ENCODE data around the gene OOSP4A. TPM values are rescaled to one million over a fixed set of nuclear protein-coding genes. Genes with fewer than 3 reads are reported as not detected.

OOSP4A gene
- total and polyA plus RNA-seq, 2 of the 4 experiments (the other 2 are of a cell fraction), result not detected

GRCh38 chr11:59941091-59941490, 22.7 kb upstream of the OOSP4A start:
- no peak overlapping the region for H4K91ac ChIP-seq (ENCODE audit: insufficient read depth, low read depth, low read length)
- no peak overlapping the region for H2AK9ac ChIP-seq (replicated peaks; ENCODE audit: low read depth, low read length, poor library complexity)
- CTCF ChIA-PET, result no interaction called here
- WGBS, 2 experiments (ENCODE audit: extremely low coverage in 2 of 2, insufficient read length in 1 of 2), result no CpG with 5 or more reads among the region's 4 CpGs
- no peak overlapping the region for H3K14ac ChIP-seq (replicated peaks; ENCODE audit: low read depth, low read length)
- H3K79me1 ChIP-seq (ENCODE audit: low read depth in 1 of 2, low read length in 2 of 2), result no peaks in the 10 kb centered on the region
- TF ChIP-seq CHD1 (IDR thresholded peaks at IDR 0.05; ENCODE audit: low read depth, low read length) (no peak), RCOR1 (IDR thresholded peaks at IDR 0.05; ENCODE audit: insufficient replicate concordance, low read length) (no peak), SMC3 (IDR thresholded peaks at IDR 0.05; ENCODE audit: low read depth, low read length) (no peak), CEBPB (IDR thresholded peaks at IDR 0.05; ENCODE audit: low read depth, low read length) (no peak), RAD21 (IDR thresholded peaks at IDR 0.05; ENCODE audit: low read length) (no peak), NFE2L2 (IDR thresholded peaks at IDR 0.05; ENCODE audit: low read depth, low read length) (no peak), MAFK (IDR thresholded peaks at IDR 0.05; ENCODE audit: low read depth, low read length) (no peak), MXI1 (IDR thresholded peaks at IDR 0.05; ENCODE audit: borderline replicate concordance, low read depth, low read length) (no peak), FOS (IDR thresholded peaks at IDR 0.05; ENCODE audit: low read depth, low read length) (no peak), MAZ (IDR thresholded peaks at IDR 0.05; ENCODE audit: borderline replicate concordance, low read depth, low read length) (no peak), CTCF (conservative IDR thresholded peaks at IDR 0.05; ENCODE audit: low read depth, low read length) (no peak), USF2 (IDR thresholded peaks at IDR 0.05; ENCODE audit: low read depth, low read length) (no peak), RFX5 (IDR thresholded peaks at IDR 0.05; ENCODE audit: low read depth, low read length) (no peak), POLR2A (IDR thresholded peaks at IDR 0.05; ENCODE audit: low read depth, low read length) (no peak), ELK1 (IDR thresholded peaks at IDR 0.05; ENCODE audit: borderline replicate concordance, low read depth, low read length) (no peak), BHLHE40 (IDR thresholded peaks at IDR 0.05; ENCODE audit: low read depth, low read length) (no peak)
- H3K9me3 ChIP-seq (ENCODE audit: control insufficient read depth, insufficient read depth, low read length), result peaks cover 3% of the 10 kb centered on the region; the same call in 1 of the 2 replicates
- no peak overlapping the region for H2BK15ac ChIP-seq (ENCODE audit: low read depth, low read length)
- no peak overlapping the region for H4K8ac ChIP-seq (ENCODE audit: low read depth in 2 of 2, low read length in 2 of 2)
- no peak overlapping the region for H3K4me2 ChIP-seq (ENCODE audit: low read depth, low read length)
- no peaks in the 10 kb centered on the region for H3K27me3 ChIP-seq (ENCODE audit: control insufficient read depth, insufficient read depth, low read length)
- no peaks in the 10 kb centered on the region for H3K4me1 ChIP-seq (ENCODE audit: control insufficient read depth, insufficient read depth, low read length)
- H2BK120ac ChIP-seq (ENCODE audit: low read depth, low read length), result no peak overlapping the region
- H3K27ac ChIP-seq (ENCODE audit: insufficient read depth, low read length), result no peak overlapping the region
- no peak overlapping the region for H4K5ac ChIP-seq (ENCODE audit: low read depth, low read length)
- H3K36me3 ChIP-seq (ENCODE audit: control insufficient read depth, insufficient read depth, low read length), result no peaks in the 10 kb centered on the region
- no peak overlapping the region for H3K56ac ChIP-seq (ENCODE audit: extremely low read depth, insufficient read depth, low read length)
- no peak for ATAC-seq (ENCODE audit: low read depth)
- no peak overlapping the region for H3K4me3 ChIP-seq (ENCODE audit: insufficient read depth, low read depth, low read length)
- no peaks in the 10 kb centered on the region for H4K20me1 ChIP-seq (ENCODE audit: insufficient read depth, low read length)
- POLR2A ChIA-PET (ENCODE audit: unreplicated experiment), result no interaction called here
- no peak overlapping the region for H3K18ac ChIP-seq (ENCODE audit: low read depth, low read length)
- no peak for DNase-seq
- H2BK5ac ChIP-seq (ENCODE audit: low read depth, low read length, poor library complexity, severe bottlenecking), result no peak overlapping the region
- H2BK20ac ChIP-seq (ENCODE audit: low read depth, low read length), result no peak overlapping the region
- no peak overlapping the region for H2AK5ac ChIP-seq (ENCODE audit: low read depth, low read length)
- no peak overlapping the region for H3K4ac ChIP-seq (ENCODE audit: low read depth, low read length)
- no TSS peak for BruUV-seq (replicated peaks)
- intact Hi-C loops (cut with micrococcal nuclease) (no loop called here), dilution Hi-C loops (cut with HindIII; ENCODE audit: low sequenced_read_pairs, unreplicated experiment) (no loop called here), in situ Hi-C loops (cut with MboI; ENCODE audit: low sequenced_read_pairs) (no loop called here)
- no peak overlapping the region for H3K9ac ChIP-seq (ENCODE audit: low read depth, low read length)
- H3K23ac ChIP-seq (ENCODE audit: low read depth, low read length), result no peak overlapping the region
- H3K9me1 ChIP-seq (ENCODE audit: insufficient read depth, low read length), result no peaks in the 10 kb centered on the region
- H2AFZ ChIP-seq (replicated peaks; ENCODE audit: low read length, poor library complexity), result no peak overlapping the region

Measured in IMR-90 (cell line).